GM12878 (cell line): ENCODE results near the gene VARS2. TPM values are rescaled to one million over a fixed set of nuclear protein-coding genes. Genes with fewer than 3 reads are reported as not detected.

Source experiments
- ASH2L ChIP-seq: fragments of 300-600, 200-600 bp; sonication (generic); IDR thresholded peaks from 2 replicates; pipeline ENCODE4 v1.6.1; 2017; ENCODE audit warnings: low read depth, mild to moderate bottlenecking, borderline replicate concordance
- BACH1 ChIP-seq: fragments of 450-650 bp; IDR thresholded peaks from 2 replicates; pipeline ENCODE4 v1.6.1; 2017; ENCODE audit warnings: mild to moderate bottlenecking, borderline replicate concordance
- BCL3 ChIP-seq: IDR thresholded peaks from 2 replicates; pipeline ENCODE4 v1.6.1; 2011; ENCODE audit warnings: borderline replicate concordance, low read depth, mild to moderate bottlenecking, moderate library complexity, low read length; ENCODE audit not compliant: insufficient read depth, poor library complexity, severe bottlenecking
- BMI1 ChIP-seq: fragments of 450-650 bp; IDR thresholded peaks from 2 replicates; pipeline ENCODE4 v1.6.1; 2016; ENCODE audit warnings: mild to moderate bottlenecking, moderate library complexity, borderline replicate concordance
- BRCA1 ChIP-seq: IDR thresholded peaks from 2 replicates; pipeline ENCODE4 v1.6.1; 2011; ENCODE audit warnings: low read depth, low read length, improper control_type of control experiment
- EGR1 ChIP-seq, 2 experiments: IDR thresholded peaks; 1 replicate in 1 of 2; 2 replicates in 1 of 2; pipeline ENCODE4 v1.6.1; 2011 to 2012; ENCODE audit warnings: low read depth in 2 of 2, low read length in 2 of 2, borderline replicate concordance in 1 of 2, mild to moderate bottlenecking in 1 of 2, moderate library complexity in 1 of 2
- FOS ChIP-seq: IDR thresholded peaks from 3 replicates; pipeline ENCODE4 v1.6.1; 2011; ENCODE audit warnings: borderline replicate concordance; ENCODE audit not compliant: insufficient read length; ENCODE audit errors: extremely low read depth
- FOXM1 ChIP-seq: IDR thresholded peaks from 2 replicates; pipeline ENCODE4 v1.6.1; 2012; ENCODE audit warnings: low read depth, mild to moderate bottlenecking, inconsistent platforms, low read length, moderate library complexity
- HCFC1 ChIP-seq: fragments of 150-350 bp; IDR thresholded peaks from 2 replicates; pipeline ENCODE4 v1.6.1; 2014; ENCODE audit warnings: low read length
- HDAC2 ChIP-seq: fragments of 200-600 bp; sonication (generic); IDR thresholded peaks from 2 replicates; pipeline ENCODE4 v1.6.1; 2017
- IKZF2 ChIP-seq, 2 experiments: fragments of 450-650 bp; IDR thresholded peaks; 2 replicates each; pipeline ENCODE4 v1.6.1; 2017; ENCODE audit warnings: mild to moderate bottlenecking in 2 of 2, moderate library complexity in 2 of 2
- KAT2A ChIP-seq: conservative IDR thresholded peaks from 2 replicates; pipeline ENCODE4 v1.6.1; 2011; ENCODE audit warnings: low read depth, low read length; ENCODE audit not compliant: control insufficient read depth
- PAX8 ChIP-seq: fragments of 450-650 bp; IDR thresholded peaks from 2 replicates; pipeline ENCODE4 v1.6.1; 2017; ENCODE audit warnings: mild to moderate bottlenecking, moderate library complexity
- PBX3 ChIP-seq: IDR thresholded peaks from 2 replicates; pipeline ENCODE4 v1.6.1; 2011; ENCODE audit warnings: mild to moderate bottlenecking, low read depth, low read length, moderate library complexity; ENCODE audit not compliant: insufficient replicate concordance
- RAD51 ChIP-seq: fragments of 450-650 bp; IDR thresholded peaks from 2 replicates; pipeline ENCODE4 v1.6.1; 2016; ENCODE audit warnings: moderate library complexity, mild to moderate bottlenecking, inconsistent platforms
- RELB ChIP-seq: fragments of 450-650 bp; IDR thresholded peaks from 2 replicates; pipeline ENCODE4 v1.6.1; 2017; ENCODE audit warnings: low read depth, mild to moderate bottlenecking, moderate library complexity
- SIN3A ChIP-seq: IDR thresholded peaks from 2 replicates; pipeline ENCODE4 v1.6.1; 2012; ENCODE audit warnings: low read depth, low read length, improper control_type of control experiment
- SREBF2 ChIP-seq: IDR thresholded peaks from 2 replicates; pipeline ENCODE4 v1.6.1; 2012; ENCODE audit warnings: mild to moderate bottlenecking, low read length
- SUZ12 ChIP-seq: fragments of 200-600 bp; sonication (generic); IDR thresholded peaks from one replicate; pipeline ENCODE4 v1.6.1; 2018; ENCODE audit warnings: antibody characterized with exemption, mild to moderate bottlenecking; ENCODE audit not compliant: unreplicated experiment
- ZNF687 ChIP-seq: fragments of 450-650 bp; IDR thresholded peaks from 2 replicates; pipeline ENCODE4 v1.6.1; 2017; ENCODE audit warnings: mild to moderate bottlenecking, moderate library complexity
- polyA plus RNA-seq, 11 experiments: library from polyadenylated mRNA; depleted of rRNA in 4 of 11; unstranded in 6 of 11; stranded (reverse) in 5 of 11; fragments of >200 nt; fragmentation: Nextera tagmentation in 4 of 11; fragmentation: Illumina TruSeq in 1 of 11; extraction: Ambion mirVana in 4 of 11; extraction: Trizol in 1 of 11; gene quantifications; 1 replicate in 1 of 11; 2 replicates in 10 of 11; pipeline versions ENCODE4 v1.2.1 to v1.2.3, GENCODE V29; 2011 to 2016; ENCODE audit warnings: inconsistent platforms in 2 of 11, missing spikeins in 2 of 11, low read depth in 1 of 11
- total RNA-seq, 4 experiments: library from RNA; depleted of rRNA in 3 of 4; stranded (reverse); fragments of >200 nt in 3 of 4; fragmentation: Illumina TruSeq in 1 of 4; extraction: Trizol in 1 of 4; gene quantifications; 2 replicates each; pipeline versions ENCODE4 v1.2.1 to v1.2.3, GENCODE V29; 2013 to 2021

Gene VARS2
- total and polyA plus RNA-seq, 10 of the 15 experiments (the other 5 are each of a cell fraction or from before 2014, with no cell fraction given), result 3.8 to 70.7 (median 49.1) TPM

- TF ChIP-seq RAD51 (no peak), HDAC2 (0 out of 2 replicates have a peak, but pooled peaks have one; percentile 53), PAX8 (no peak), ZNF687 (peak; percentile 40; the same call in 1 of the 2 replicates), SUZ12 (no peak), BRCA1 (no peak), HCFC1 (peak; percentile 99), FOXM1 (no peak), BCL3 (no peak), SREBF2 (no peak), SIN3A (peak; percentile 81; the same call in 1 of the 2 replicates), BMI1 (no peak), EGR1 (IDR thresholded peaks at IDR 0.05; ENCODE audit: borderline replicate concordance in 1 of 2, low read depth in 2 of 2, low read length in 2 of 2) (peak; percentile 78 to 99), KAT2A (no peak), BACH1 (no peak), RELB (peak; percentile 99), ASH2L (no peak), FOS (no peak), IKZF2 (IDR thresholded peaks at IDR 0.05) (peak; percentile 74 to 86), PBX3 (no peak)
These were observed 6.1 kb upstream of the VARS2 start, which contains the start of gene GTF2H4 (continued) for GRCh38 chr6:30907758-30908591.
